ENCODE results near the gene TLE4.

Gene TLE4

DNA sequence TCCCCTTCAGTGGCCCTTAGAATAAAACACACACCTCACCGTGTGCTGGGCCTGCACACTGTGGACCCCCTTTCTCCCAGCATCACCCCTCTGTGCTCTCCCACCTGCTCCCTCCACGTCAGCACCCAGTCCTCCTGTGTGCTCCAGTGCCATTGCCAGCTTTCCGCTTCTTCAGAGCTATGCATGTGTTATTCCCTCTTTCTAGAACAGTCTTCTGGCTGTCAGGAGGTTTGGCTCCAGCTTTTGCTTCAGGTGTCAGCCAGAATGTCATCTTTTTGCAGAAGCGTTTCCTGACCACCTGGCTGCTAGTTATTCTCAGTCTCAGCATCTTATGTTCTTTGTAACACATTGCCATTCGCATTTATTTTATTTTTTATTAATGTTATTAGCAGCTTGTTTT lies 119.7 kb downstream of the TLE4 start:
- no peak for DNase-seq (ENCODE audit: low spot score)

GRCh38 chr9:79692857-79693571 lies 121.2 kb downstream of the TLE4 start:
- DNase-seq (ENCODE audit: low spot score): no peak

- no peak for DNase-seq (ENCODE audit: low spot score)
These were observed 122.0 kb downstream of the TLE4 start for GRCh38 chr9:79693750-79694149.

- no peak for DNase-seq (ENCODE audit: low spot score)
These were observed 122.4 kb downstream of the TLE4 start for GRCh38 chr9:79694208-79694607.

DNA sequence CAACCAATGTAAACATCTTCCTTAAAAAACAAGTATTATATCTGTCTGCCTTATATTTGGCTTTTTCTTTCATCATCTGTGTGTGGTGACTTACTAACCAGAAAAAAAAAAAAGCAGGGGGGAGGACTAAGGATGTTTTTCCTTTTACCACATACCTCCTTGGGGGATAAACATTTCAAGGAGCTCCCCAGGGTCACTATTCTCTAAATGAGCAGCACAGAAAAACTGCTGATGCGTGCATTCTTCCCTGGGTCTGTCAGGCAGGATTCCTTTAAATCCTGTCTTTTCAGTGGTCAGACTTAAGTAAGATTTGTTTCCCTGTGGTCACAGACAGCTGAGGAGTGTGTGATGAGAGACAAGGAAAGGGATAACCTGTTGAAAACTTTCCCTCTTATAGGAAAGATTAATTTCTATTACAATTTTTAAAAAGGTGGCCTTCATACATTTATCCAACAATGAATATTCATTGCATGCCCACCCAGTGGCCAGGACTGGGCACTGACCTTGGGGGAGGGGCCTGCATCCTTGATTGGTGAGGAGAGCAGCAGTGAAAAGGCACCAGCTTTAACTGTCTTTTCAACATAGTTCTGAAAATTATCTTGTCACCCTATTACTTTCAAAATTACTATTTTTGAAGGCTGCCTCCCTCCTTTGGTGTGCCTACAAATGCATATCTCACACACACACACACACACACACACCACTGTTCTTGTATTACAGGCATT lies 123.1 kb downstream of the TLE4 start:
- DNase-seq (ENCODE audit: low spot score): no peak

GRCh38 chr9:79695531-79696175 lies 123.9 kb downstream of the TLE4 start:
- no peak for DNase-seq (ENCODE audit: low spot score)

DNA sequence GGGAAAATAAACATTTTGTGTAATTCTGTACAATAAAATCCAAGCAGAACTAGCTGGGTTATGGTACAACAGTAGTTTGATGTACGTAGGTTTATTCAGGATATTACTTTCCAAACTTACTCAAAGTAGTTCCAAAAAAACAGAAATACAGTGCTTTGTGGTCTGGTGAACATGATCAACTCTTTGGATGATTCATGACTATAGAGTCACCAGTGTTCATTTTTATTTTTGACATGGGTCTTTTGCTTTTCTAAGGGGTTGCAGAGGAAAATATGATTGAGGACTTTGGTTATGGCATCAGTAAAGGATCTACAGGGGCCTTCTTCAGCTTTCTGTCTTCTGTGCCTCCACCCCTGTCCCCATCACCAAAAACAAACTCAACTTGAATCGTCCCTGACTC lies 127.2 kb downstream of the TLE4 start:
- no peak for DNase-seq (ENCODE audit: low spot score)

DNA sequence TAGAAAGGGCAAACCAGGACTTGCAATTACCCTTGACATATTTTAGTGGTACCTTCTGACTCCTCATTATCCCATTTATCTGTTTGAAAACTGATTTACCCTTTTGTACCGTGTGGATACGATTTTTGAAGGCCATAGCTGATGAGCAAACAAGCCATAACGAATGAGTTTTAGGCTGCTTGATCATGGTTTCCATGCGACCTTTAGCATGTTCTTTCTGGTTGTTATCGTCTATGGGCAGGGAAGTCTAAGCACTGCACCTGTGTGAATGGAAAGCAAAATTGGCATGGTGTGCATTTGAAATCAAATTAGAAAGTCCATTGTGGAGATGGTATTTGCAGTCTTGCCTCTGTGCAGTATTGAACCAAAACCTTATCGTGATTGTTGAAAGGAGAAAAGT lies 127.7 kb downstream of the TLE4 start:
- no peak for DNase-seq (ENCODE audit: low spot score)

DNA sequence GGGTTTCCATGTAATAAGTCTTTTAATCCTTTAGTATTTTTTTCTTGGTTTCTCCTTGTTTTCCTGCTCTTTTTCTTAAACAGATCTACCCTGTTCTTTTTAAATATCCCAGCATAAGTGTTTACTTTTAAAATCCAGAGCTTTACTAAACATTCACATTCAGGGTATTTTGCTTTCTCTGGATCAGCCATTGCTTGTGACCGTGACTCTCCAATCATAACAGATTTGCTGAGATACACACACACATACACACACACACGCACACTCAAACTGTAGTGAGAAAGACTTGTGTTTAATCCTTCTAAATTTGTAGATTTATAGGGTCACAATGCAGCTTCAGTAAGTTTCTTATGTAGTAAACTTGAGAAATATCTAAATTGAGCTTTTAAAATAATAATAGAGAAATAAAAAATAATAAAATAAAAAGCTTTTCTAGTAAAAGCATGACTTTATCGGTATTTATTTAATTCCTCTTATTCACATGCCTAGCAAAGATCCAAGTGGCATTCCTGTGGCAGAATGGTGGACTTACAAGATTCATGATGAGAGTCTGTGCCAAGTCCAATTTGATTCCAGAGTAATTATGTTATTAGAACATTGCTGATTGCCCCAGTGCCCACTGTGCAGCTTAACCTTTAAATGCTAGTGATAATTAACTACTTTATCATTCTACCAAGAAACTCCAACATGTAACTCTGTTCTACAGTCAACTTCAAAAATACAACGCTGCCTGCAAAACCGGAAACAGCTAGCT lies 129.0 kb downstream of the TLE4 start:
- no peak for DNase-seq (ENCODE audit: low spot score)

DNA sequence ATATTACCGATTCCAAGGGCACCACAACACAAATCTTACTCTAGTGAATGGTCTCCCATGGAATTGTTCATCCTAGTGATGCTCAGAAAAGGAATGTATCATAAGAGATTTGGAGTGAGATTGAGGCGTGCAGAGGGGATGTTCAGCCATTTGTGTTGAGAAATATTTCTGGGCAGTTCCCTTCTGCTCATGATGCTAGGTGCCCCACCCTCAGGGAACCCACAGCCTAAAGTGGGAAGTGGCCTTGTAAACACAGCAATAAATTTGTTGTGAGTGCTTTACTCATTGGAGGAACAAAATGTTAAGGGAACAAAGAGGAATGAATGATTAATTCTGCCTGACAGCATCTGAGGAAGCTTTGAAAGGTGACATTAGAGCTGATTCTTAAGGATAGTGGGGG lies 129.9 kb downstream of the TLE4 start:
- DNase-seq (ENCODE audit: low spot score): no peak

DNA sequence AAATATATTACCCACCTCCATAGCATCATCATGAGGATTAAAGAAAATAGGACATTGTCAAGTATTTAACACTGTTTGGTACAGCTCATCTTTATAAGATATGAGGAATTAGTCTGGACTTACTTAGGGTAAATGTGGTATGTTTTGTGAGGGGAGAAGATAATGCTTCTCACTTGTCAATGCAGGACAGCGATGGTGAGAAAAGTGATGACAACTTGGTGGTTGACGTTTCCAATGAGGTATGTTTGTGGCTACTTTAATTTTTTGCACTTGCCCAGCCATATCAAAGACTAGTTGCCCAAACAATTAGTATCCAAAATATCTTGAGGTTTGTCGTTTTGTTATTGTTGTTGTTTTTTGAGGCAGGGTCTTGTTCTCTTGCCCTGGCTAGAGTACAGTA lies 133.9 kb downstream of the TLE4 start:
- DNase-seq (ENCODE audit: low spot score): no peak

- no peak for DNase-seq (ENCODE audit: low spot score)
These were observed 134.7 kb downstream of the TLE4 start for GRCh38 chr9:79706512-79706911.

DNA sequence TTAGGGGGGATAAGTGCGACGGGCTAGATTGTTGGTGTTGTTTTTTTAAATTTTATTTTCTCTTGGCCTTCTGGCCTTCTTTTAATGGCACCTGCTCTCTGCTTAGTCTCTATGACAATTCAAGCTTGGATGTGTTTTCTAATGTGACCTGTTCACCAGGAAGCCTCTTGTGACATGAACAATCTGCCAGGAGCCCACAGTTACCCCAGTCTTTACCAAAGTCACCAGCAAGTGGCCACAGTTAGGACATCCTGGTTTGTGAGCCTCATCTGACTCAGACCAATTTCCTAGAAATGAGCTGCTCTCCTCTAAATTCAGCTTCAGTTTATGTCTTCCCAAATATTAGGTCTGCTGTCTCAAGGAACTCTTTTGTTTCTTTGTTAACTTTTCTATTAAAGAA lies 135.8 kb downstream of the TLE4 start:
- no peak for DNase-seq (ENCODE audit: low spot score)

- DNase-seq (ENCODE audit: low spot score): no peak
These were observed 136.8 kb downstream of the TLE4 start for GRCh38 chr9:79708541-79708940.

GRCh38 chr9:79709743-79710674 lies 138.2 kb downstream of the TLE4 start:
- no peak for DNase-seq (ENCODE audit: low spot score)

GRCh38 chr9:79711874-79712273 lies 140.1 kb downstream of the TLE4 start:
- no peak for DNase-seq (ENCODE audit: low spot score)

GRCh38 chr9:79719021-79719420 lies 147.3 kb downstream of the TLE4 start:
- DNase-seq (ENCODE audit: low spot score): no peak

GRCh38 chr9:79719989-79720388 lies 148.2 kb downstream of the TLE4 start:
- DNase-seq (ENCODE audit: low spot score): no peak

- DNase-seq (ENCODE audit: low spot score): no peak
These were observed 159.6 kb downstream of the TLE4 start for GRCh38 chr9:79731171-79731890.

DNA sequence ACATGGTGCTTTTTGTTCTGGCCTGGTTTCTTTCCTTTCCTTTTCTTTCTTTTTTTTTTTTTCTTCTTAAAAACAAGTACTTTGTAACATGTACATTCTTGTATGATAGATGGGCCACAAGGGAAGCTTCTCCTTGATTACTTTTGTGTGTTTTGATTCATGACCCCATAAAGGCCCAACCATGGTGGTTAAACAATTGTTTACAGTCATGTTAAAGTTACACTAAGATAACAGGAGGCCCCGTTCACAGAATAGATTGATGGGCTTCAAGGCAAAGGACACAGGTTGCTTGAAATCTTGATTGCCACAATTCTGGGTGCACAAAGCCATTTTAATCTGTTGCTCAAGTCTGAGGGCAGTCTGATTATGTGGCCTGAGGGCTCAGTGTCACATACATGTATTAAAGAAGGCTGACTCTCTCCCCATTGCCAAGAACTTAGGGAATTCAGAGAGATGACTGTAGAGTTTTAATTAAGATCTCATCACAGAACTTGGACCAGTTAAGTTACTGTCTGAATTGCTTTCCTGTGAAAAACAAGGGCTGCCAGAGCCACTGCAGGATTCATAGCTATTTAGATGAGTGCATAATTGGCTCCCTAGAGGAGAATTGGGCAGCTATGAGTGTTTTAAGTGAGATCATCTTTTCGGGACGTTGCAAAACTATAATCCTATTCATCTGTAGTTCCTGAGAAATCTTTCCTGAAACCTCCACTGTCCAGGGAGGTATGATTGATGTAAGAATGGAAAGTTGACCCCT lies 163.4 kb downstream of the TLE4 start:
- no peak for DNase-seq (ENCODE audit: low spot score)

All from kidney capillary endothelial cell (primary cell).